Vagina (tissue), 2 donors: ENCODE results near the gene TNIP1. TPM values are rescaled to one million over a fixed set of nuclear protein-coding genes. Genes with fewer than 3 reads are reported as not detected.

Source experiments
- DNase-seq, 2 donors: peaks; one replicate each; pipeline ENCODE4 v3.0.0-alpha.2; 2017; ENCODE audit errors: extremely low spot score in 2 of 2
- H3K27ac ChIP-seq: fragments of 200-600 bp; sonication (generic); one replicate; pipeline ENCODE4 v1.5.1; 2019
- H3K27me3 ChIP-seq: fragments of 200-600 bp; sonication (generic); one replicate; pipeline ENCODE4 v1.5.1; 2019
- H3K36me3 ChIP-seq, 2 donors: fragments of 200-600 bp; sonication (generic); one replicate each; pipeline ENCODE4 v1.5.1; 2017 to 2019
- H3K4me1 ChIP-seq: fragments of 200-600 bp; sonication (generic); one replicate; pipeline ENCODE4 v1.5.1; 2019
- H3K4me3 ChIP-seq, 2 donors: fragments of 200-600 bp; sonication (generic); 1 replicate in 1 of 2; 2 replicates in 1 of 2; pipeline ENCODE4 v1.5.1; 2016 to 2019
- H3K9me3 ChIP-seq: fragments of 200-600 bp; sonication (generic); one replicate; pipeline ENCODE4 v1.5.1; 2019
- CTCF ChIP-seq, 3 experiments: fragments of 450-650 bp in 2 of 3; fragments of 200-600 bp in 1 of 3; sonication (generic) in 1 of 3; IDR thresholded peaks; one replicate each; pipeline ENCODE4 v1.5.1; 2017 to 2019; ENCODE audit warnings: antibody characterized with exemption in 3 of 3, mild to moderate bottlenecking in 2 of 3, moderate library complexity in 2 of 3
- POLR2A ChIP-seq, 2 donors: fragments of 450-650 bp; IDR thresholded peaks; one replicate each; pipeline ENCODE4 v1.6.1; 2017; ENCODE audit warnings: antibody characterized with exemption in 2 of 2, mild to moderate bottlenecking in 2 of 2, moderate library complexity in 2 of 2
- POLR2AphosphoS5 ChIP-seq, 2 donors: sonication (generic); formaldehyde crosslinking; IDR thresholded peaks; one replicate each; pipeline ENCODE4 v1.9.0; 2017; ENCODE audit warnings: antibody characterized with exemption in 2 of 2, mild to moderate bottlenecking in 2 of 2, low read depth in 1 of 2; ENCODE audit not compliant: insufficient read depth in 1 of 2
- intact Hi-C: fragments of 100-400 bp; cut with DNase I; formaldehyde crosslinking; loops from one replicate; pipeline ENCODE4 v1.15.1; 2023
- total RNA-seq: library from RNA; depleted of rRNA; stranded (reverse); fragments of >200 nt; gene quantifications from one replicate; pipeline ENCODE4 v1.2.3, GENCODE V29; 2016

The TNIP1 gene
- total RNA-seq, 1 donor from 2014 or later: 92.6 TPM

- H3K4me3 ChIP-seq: no peak overlapping the region
- peaks cover 0 to 74% of the 10 kb centered on the region in 2 donors for H3K36me3 ChIP-seq
- H3K27ac ChIP-seq: peak overlapping the region; percentile 41
- intact Hi-C loops: loop anchor here (5.0 kb wide), 1 partner anchor 65 kb away; no protein-coding TSS in a partner anchor
- no peaks in the 10 kb centered on the region for H3K9me3 ChIP-seq
- no peaks in the 10 kb centered on the region for H3K27me3 ChIP-seq
- no peak for TF ChIP-seq POLR2A (IDR thresholded peaks at IDR 0.05)
- no peak for TF ChIP-seq CTCF (IDR thresholded peaks at IDR 0.05)
- TF ChIP-seq POLR2AphosphoS5 (IDR thresholded peaks at IDR 0.05; ENCODE audit: insufficient read depth in 1 of 2, low read depth in 1 of 2): no peak
- no peak for DNase-seq
- H3K4me1 ChIP-seq: peaks cover 13% of the 10 kb centered on the region
These were observed 28.8 kb downstream of the TNIP1 start for GRCh38 chr5:151051931-151052608.

DNA sequence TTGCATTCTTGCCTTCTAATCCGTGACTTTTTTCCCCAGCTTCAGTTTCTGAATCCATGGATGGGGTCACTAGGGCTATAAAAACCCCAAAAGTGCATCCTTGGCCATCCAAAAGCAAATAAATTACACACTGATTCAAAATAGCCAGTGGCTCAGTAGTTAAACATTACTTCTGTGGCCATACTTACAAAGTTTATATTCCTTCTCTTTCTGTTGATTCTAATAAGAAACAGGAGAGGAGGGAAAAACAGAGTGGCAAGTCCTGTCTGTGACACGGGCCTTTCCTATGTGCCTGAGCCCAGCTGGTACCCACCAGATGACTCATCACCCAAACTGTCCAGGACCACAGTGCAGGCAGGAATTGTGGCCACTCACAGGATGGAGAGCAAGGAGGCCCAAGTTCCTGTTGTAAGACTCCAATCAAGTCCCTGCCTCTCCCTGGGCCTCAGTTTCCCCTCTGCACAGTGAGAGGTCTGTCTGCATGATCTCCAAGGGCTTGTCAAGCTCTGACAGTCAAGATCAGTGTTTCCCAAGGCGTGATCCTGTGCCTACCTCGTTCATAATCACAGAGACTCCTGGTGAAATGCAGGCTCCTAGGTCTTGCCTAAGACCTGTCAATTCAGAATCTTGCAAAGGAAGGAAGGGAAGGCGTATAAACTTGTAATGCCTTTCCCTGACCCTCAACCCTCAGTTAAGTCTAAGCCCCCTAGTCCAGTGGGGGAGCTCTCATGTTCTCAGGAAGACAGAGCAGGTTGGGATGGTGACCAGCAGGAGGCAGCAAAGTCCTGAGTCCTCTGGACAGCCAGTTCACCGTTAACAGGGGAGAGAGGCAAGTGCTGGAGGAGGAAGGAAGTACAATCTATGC, 29.5 kb downstream of the TNIP1 start:
- H3K27me3 ChIP-seq: no peaks in the 10 kb centered on the region
- peak overlapping the region; percentile 41 for H3K27ac ChIP-seq
- H3K9me3 ChIP-seq: no peaks in the 10 kb centered on the region
- TF ChIP-seq CTCF (IDR thresholded peaks at IDR 0.05) (peak; percentile 75 to 93 (median 79)), POLR2A (IDR thresholded peaks at IDR 0.05) (no peak), POLR2AphosphoS5 (IDR thresholded peaks at IDR 0.05; ENCODE audit: insufficient read depth in 1 of 2, low read depth in 1 of 2) (no peak)
- peaks cover 0 to 69% of the 10 kb centered on the region in 2 donors for H3K36me3 ChIP-seq
- no peak for DNase-seq
- no peak overlapping the region for H3K4me3 ChIP-seq
- intact Hi-C loops: loop anchor here (5.0 kb wide), 1 partner anchor 66 kb away; no protein-coding TSS in a partner anchor
- H3K4me1 ChIP-seq: peaks cover 13% of the 10 kb centered on the region

- DNase-seq: no peak
- H3K27ac ChIP-seq: peak overlapping the region; percentile 65
- TF ChIP-seq CTCF (IDR thresholded peaks at IDR 0.05): no peak
- TF ChIP-seq POLR2A (IDR thresholded peaks at IDR 0.05): no peak
- no peak for TF ChIP-seq POLR2AphosphoS5 (IDR thresholded peaks at IDR 0.05; ENCODE audit: insufficient read depth in 1 of 2, low read depth in 1 of 2)
- H3K4me1 ChIP-seq: peaks cover 13% of the 10 kb centered on the region
- H3K36me3 ChIP-seq: peaks cover 0 to 75% of the 10 kb centered on the region in 2 donors
- intact Hi-C loops: no loop called here
- no peaks in the 10 kb centered on the region for H3K27me3 ChIP-seq
- H3K4me3 ChIP-seq: no peak overlapping the region
- no peaks in the 10 kb centered on the region for H3K9me3 ChIP-seq
These were observed 32.3 kb downstream of the TNIP1 start for GRCh38 chr5:151048526-151048925.

- DNase-seq: no peak
- peaks cover 13% of the 10 kb centered on the region for H3K4me1 ChIP-seq
- no peaks in the 10 kb centered on the region for H3K9me3 ChIP-seq
- intact Hi-C loops: no loop called here
- peak overlapping the region; percentile 65 for H3K27ac ChIP-seq
- no peak for TF ChIP-seq POLR2AphosphoS5 (IDR thresholded peaks at IDR 0.05; ENCODE audit: insufficient read depth in 1 of 2, low read depth in 1 of 2)
- no peak for TF ChIP-seq POLR2A (IDR thresholded peaks at IDR 0.05)
- TF ChIP-seq CTCF (IDR thresholded peaks at IDR 0.05): peak; percentile 54 to 88 (median 84)
- H3K27me3 ChIP-seq: no peaks in the 10 kb centered on the region
- no peak overlapping the region for H3K4me3 ChIP-seq
- peaks cover 0 to 77% of the 10 kb centered on the region in 2 donors for H3K36me3 ChIP-seq
These were observed 32.9 kb downstream of the TNIP1 start for GRCh38 chr5:151047814-151048425.
